ENCODE data around the gene KRTAP10-6.

DNA sequence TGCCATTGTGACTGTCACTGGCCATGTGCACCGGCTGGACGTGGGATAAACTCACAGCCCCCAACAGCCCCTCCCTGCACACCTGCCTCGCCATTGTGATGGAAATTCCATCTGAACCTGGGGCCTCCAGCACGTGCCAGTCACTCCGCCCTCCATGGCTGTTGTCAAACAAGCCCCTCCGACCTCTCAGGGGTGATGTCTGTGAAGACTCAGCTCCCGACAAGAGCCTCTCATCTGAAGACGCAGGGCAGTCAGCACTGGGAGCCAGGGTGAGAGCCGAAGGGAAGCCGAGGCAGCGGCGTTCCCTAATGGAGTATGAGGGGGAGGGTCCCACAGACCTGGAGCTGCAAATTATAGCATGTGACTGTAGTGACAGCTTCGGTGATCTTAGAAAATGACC, 39.6 kb downstream of the KRTAP10-6 start:
- TF ChIP-seq, protein P1, sequence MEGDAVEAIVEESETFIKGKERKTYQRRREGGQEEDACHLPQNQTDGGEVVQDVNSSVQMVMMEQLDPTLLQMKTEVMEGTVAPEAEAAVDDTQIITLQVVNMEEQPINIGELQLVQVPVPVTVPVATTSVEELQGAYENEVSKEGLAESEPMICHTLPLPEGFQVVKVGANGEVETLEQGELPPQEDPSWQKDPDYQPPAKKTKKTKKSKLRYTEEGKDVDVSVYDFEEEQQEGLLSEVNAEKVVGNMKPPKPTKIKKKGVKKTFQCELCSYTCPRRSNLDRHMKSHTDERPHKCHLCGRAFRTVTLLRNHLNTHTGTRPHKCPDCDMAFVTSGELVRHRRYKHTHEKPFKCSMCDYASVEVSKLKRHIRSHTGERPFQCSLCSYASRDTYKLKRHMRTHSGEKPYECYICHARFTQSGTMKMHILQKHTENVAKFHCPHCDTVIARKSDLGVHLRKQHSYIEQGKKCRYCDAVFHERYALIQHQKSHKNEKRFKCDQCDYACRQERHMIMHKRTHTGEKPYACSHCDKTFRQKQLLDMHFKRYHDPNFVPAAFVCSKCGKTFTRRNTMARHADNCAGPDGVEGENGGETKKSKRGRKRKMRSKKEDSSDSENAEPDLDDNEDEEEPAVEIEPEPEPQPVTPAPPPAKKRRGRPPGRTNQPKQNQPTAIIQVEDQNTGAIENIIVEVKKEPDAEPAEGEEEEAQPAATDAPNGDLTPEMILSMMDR (IDR thresholded peaks at IDR 0.05): no peak
- TF ChIP-seq EZH2 (IDR thresholded peaks at IDR 0.05; ENCODE audit: borderline replicate concordance, insufficient read depth, low read depth, low read length, poor library complexity, severe bottlenecking): no peak

Measured in B cell (primary cell).